ENCODE results near the gene GRK3.

The GRK3 gene

DNA sequence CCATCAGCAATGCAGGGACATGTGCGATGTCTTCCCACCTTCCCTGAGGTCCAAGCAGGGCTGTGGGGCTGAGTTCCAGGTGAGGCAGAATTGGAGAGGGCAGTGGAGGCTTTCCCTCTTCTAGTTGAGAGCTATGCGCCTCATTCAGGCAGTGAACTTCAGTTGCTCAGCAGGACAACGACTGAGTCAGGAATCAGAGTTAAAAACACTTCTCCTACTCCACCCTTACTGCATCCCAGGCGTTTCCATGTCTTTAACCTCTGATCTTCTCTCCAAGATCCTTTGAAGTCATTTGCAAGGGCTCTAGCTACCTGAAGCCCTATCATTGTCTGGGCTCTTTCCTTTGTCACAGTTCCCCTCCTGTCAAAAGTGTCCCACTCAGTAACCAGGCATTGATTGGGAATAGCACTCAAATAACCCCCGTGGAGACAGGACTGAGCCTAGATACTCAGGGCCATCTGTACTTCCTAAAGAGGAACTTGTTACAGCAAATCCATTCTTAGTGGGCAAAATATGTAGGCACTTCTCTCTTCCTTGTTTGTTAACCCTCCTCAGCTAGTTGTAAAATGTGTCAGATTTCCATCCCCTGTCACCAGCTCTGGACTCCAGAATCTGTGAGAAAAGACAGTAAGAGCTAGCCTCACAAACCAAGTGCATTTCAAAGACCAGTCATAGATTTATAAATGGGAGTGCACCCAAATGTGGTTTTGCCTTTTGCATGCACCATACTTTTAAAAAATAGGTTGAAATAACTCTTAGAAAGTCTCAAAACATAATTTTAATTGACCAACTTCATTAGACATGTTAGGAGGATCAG lies 105.0 kb downstream of the GRK3 start:
- no peak for DNase-seq

DNA sequence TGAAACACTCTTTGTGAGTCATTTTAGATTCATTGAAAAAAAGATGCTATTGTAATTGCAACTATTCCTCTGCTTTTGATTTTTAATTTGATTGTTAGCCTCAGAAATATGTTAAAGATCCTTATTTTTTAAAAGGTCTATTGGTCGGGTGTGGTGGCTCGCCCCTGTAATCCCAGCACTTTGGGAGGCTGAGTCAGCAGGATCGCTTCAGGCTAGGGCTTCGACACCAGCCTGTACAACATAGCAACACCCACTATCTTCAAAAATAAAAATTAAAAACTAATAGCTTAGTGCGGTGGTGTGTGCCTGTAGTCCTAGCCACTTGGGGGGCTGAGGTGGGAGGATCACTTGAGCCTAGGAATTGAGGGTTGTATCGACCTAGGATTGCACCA lies 105.6 kb downstream of the GRK3 start:
- no peak for DNase-seq

GRCh38 chr22:25672289-25673084 lies 108.0 kb downstream of the GRK3 start:
- no peak for DNase-seq

GRCh38 chr22:25673713-25674112 lies 109.2 kb downstream of the GRK3 start:
- no peak for DNase-seq

GRCh38 chr22:25677631-25678030 lies 113.2 kb downstream of the GRK3 start:
- DNase-seq, result no peak

DNA sequence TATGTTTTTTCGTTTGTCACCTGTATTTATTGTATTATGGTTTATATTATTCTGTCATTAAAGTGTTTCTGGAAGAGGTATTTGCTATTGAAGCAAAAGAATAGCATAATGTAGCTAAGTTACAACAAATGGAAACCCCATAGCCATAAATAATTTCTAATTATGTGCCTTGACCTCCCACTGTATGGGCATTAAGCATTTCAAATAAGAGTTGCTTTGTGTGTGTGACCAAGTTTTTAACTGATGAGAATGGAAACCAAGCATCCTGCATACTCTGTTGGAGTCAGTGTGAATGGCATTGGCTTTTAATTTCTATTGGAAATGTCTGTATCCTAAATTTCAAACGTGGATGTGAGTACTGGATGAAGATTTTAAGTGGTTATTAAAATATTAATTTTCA lies 115.6 kb downstream of the GRK3 start:
- DNase-seq, result no peak

- DNase-seq, result no peak
Measured at GRCh38 chr22:25680956-25681355, 116.5 kb downstream of the GRK3 start.

DNA sequence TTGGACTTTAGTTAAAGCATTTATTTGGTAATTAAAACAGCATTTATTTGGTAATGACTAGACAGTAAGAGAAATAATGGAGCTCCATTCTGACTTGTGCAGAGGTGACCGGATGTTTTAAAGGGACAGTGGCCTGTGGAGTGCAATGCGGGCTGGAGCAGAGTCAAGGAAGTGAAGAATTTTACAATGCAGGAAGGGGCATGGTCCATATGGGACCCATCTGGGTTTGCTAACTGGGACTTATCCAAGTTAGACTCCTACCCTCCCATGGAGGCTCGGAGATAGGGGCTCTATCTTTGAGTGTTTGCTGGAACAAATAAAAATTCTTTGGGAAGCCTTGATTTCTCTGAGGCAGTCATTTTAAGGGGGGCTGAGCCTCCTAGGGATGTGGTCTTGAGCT lies 117.6 kb downstream of the GRK3 start:
- no peak for DNase-seq

DNA sequence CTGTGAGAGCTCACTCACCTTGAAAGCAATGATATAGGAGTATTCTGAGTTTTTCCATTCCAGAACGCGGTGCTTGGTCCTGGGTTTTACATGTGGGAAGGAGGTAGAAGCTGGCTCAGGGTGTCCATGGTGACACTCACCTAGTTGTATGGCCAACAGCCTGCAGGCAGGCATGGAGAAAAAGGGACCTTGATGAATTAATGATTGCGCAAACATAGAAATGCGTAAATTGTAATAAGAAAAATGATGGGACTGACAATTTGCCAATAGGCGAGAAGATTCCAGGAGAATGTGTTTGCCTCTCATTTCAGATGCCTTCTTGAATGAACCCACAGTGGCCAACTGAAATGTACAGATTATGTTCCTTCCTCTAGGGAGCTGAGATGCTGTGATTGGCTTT lies 124.2 kb downstream of the GRK3 start:
- DNase-seq, result no peak

GRCh38 chr22:25689631-25690030 lies 125.2 kb downstream of the GRK3 start:
- DNase-seq, result no peak

GRCh38 chr22:25690798-25691197 lies 126.3 kb downstream of the GRK3 start:
- no peak for DNase-seq

DNA sequence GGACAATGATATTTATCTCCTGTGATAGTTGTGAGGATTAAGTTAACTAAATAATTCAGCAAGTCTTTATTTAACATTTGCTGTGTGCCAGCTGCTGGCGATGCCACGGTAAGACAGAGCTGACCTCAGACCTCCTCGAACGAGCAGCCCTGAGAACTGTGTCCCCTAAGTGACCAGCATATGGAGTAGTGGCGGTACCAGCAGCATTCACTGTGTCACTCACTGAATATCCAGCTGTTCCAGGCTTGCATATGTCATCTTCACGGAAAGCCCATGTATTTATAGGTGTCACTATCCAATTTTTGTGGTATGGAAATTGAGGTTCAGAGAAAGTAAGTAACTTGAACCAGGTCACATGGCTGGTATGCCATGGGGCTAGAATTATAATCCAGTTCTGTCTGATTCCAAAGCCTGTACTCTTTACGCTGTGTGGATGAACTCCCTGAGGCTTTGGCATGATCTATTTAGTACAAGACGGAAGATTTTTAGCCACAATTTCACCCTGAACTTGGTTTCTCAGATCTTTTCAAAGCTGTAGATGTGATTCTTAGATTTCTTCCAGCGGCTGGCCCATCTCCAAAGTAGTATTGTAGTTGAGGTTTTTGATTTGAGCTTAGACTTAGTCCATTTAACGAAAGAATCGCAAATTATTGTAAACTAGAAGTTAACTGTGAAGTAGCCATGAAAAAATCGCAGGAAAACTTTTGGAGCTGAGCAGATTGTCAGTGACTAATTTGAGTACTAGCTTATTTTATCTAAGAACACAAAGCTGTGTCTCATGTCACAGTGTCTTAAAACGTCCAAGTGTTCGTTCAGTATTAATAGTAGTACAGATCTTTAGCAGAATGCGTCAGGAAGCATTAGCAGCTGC lies 128.2 kb downstream of the GRK3 start:
- DNase-seq, result no peak

- no peak for DNase-seq
Measured at GRCh38 chr22:25693268-25693565, 128.7 kb downstream of the GRK3 start.

DNA sequence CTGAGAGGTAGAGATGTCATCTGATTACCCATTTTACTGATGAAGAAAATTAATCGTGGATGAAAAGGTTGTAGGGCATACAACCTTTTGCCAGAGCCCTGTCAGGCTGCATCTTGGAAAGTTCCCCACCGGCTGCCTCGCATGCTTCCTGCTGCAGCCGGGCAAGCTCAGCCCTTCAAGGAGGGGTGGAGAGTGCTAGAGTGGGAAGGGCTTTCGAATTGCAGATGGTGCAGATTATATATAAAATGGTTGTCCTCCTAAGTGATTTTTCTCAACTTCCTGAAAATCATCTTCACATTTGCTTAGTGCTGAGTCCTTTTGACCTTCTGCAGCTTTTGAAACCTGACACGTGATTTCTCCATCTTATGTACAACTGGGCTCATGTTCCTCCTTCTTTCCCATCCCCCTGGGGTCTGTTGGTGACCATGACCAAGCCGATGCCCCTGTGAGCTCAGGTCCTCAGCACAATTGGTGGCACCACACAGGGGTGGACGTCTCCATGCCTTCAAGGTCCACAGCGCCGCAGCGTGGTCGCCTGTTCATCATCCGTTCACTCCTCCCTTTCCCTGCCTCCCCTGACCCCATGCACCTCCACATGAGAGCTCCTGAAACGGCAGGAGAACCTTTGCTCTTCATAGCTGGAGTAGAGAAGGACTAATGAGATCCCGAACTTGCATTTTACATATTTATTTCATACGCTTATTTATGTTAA lies 129.9 kb downstream of the GRK3 start:
- no peak for DNase-seq

GRCh38 chr22:25695146-25695545 lies 130.7 kb downstream of the GRK3 start:
- DNase-seq, result no peak

GRCh38 chr22:25696763-25697162 lies 132.3 kb downstream of the GRK3 start:
- no peak for DNase-seq

DNA sequence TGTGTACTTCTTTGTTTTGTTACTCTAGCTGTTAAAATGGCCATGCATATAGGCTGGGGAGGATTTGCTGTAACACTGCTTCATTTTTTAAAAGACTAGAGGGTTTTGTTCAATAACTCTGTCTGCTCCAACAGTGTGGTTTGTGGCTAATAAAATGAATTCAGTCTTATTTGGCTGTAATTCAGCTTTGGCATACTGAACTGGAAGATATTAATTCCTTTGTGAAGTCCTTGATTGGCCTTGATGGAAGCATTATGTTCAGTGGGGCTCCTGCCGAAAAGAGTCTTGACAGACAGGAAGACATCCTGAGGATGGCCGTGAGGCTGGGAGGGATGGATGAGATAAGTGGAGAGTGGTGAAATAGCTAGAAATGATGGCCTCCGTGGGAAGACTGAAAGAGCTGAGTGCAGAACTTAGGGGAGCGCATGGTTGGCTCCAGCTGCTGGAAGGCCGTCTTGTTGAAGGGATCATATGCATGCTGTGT lies 132.7 kb downstream of the GRK3 start:
- DNase-seq, result no peak

GRCh38 chr22:25697978-25698377 lies 133.5 kb downstream of the GRK3 start:
- no peak for DNase-seq

DNA sequence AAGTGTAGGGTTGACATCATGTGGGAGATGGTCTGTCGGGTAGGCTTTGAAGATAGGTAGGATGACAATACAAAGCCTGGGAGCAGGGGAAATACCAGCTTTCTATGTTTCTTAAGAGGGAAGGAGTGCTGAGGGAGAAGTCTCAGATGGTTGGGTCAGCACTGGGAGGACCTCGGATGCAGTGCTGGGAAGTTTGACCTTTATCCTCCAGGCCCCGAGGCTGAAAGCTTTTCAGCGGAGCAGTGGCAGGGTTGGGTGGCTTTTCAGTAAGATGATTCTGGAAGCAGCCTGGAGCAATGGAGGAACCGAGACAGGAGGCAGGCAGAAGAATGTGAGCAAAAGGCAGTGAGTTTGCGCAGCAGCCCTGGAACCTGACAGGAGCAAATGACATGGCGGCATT lies 134.0 kb downstream of the GRK3 start:
- DNase-seq, result no peak

GRCh38 chr22:25698978-25699377 lies 134.5 kb downstream of the GRK3 start:
- no peak for DNase-seq

- DNase-seq, result no peak
Measured at GRCh38 chr22:25701056-25701780, 136.7 kb downstream of the GRK3 start.

DNA sequence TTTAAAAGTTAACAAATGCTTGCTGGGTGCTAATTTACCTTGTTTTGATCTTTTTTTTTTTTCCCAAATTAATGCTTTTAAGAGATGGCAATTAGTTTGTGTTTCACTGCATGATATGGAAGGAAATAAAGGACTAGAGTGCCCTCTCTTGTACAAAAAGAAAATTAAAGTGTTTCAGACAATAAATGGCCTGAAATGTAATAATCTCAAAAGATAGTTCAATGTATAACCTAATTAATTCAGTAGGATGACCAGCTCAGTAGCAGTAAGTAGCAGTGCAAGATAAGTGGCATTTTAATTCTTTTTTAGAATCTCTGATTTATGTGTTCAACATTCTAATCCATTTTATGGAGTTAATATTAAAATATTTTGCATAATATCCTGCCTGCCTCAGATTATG lies 137.6 kb downstream of the GRK3 start:
- DNase-seq, result no peak

Measured in NCI-H1930 (cell line).